GM19099 (cell line): ENCODE results near the gene ANKRD13A.

Source experiments
- POLR2A ChIP-seq: IDR thresholded peaks from 3 replicates; pipeline ENCODE4 v1.6.1; 2011; ENCODE audit warnings: low read depth; ENCODE audit not compliant: insufficient read length; ENCODE audit errors: extremely low read depth

Gene ANKRD13A

DNA sequence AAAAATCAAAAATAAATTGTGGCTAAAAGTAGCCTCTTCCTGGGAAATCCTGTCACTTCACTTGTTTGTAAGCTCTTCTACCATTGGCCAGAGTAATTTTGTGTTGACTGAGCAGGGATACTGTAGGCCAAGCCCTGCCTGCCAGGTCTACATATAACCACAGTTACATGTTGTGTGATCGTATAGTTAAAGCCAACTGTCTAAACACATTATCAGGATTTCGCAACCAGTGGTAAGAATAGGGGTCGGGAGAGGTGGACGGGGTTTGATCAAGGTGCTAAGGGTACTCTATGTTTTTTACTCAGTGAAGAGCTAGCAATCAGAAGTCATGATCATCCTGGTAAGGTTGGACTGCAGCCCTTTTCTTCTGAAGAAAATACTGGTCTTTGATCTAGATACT is 13.4 kb downstream of the ANKRD13A start:
- no peak for TF ChIP-seq POLR2A

DNA sequence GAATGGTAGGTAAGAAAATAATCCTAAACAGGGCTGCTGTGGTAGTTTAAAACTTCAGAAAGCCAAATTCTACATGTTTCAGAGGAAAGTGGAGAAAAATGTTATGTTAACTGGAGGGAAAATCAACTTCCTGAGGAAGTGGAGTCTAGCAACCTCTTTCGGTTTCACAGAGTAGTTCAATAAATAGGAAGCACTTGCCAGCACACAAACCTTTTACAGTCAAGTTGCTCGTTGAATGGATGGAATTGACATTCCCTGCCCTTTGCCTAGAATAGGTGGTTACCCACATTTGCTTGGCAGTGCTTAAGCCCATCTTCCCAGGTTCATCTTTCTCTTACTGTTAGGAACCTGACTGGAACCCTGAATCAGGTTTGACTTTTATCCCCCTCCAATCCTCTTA is 15.9 kb downstream of the ANKRD13A start:
- TF ChIP-seq POLR2A = no peak

DNA sequence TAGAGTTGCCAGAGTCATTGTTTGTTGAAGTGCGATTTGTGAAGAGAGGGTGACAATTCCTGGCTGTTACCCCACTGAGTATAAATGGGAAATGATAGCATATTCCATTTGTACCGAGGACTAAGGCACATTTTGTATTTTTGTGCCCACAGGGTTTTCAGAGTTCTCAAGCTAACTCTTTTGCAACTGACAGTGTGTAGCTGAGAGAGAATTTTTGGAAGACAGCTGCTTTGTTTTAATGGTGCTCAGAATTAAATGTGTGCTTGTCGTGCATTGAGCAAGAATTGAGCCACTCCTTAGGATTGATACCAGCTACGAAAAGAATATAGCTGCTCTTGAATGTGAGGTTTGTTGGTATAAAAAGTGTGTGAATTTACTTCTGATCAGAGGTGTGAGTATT is 21.7 kb downstream of the ANKRD13A start:
- no peak for TF ChIP-seq POLR2A

DNA sequence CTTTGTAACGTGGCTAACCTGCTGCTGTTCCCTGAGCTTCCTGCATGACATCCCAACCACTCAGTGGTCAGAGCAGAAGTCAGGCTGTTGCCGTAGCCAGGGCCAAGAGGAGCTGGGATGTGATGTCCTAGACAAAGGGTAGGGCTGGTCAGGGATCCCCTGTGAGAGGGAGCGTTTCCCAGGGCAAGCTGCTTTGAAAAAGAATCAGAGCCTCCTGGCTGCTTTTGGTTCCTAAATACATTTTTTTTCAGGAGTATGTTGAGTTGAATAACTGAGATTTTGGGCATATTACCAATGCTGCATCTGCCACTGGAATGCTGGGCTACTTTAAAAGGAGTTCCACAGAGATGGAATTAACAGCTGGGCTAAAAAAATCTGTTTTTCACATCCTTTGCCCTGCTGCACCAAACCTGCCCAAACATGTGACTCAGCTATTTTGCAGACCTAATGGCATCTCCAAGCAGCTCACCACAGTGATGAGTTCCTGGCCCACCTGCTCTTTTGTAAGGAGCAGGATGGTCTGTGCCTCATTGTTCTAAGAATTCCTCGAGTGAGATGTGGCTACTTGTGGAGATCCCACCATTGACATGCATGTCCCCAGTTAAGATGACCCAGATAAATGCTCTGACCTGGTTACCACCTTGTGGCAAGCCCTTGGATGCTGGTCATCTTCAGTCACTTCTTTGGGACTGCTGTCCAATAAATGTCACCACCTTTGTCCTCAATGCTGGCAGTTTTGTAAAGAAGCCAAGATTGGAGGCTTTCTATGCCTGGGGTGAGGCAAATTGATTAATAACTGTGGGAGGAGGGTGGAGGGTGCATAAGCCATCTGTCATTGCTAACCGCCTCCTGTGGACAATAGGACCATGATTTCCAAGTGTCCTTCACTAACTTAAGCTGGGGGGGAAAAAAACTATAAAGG is 24.1 kb downstream of the ANKRD13A start:
- TF ChIP-seq POLR2A = no peak

DNA sequence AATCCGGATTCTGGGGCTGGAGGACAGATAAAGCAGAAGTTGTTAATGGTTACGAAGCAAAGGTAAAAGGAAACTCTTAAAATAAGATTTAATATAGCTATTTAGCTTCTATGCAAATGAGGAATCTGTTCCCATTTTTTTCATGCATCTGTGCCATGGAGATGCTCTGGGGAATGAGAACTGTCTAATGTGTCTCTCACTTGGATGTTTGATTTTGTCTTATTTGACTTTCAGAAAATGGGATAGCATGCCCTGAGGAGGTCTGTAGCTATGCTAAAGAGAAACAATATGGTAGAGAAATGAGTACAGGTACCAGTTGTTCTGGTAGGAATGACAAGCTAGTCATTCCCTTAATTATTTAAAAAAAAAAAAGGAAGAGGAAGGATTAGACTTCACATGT is 24.8 kb downstream of the ANKRD13A start:
- TF ChIP-seq POLR2A = no peak

DNA sequence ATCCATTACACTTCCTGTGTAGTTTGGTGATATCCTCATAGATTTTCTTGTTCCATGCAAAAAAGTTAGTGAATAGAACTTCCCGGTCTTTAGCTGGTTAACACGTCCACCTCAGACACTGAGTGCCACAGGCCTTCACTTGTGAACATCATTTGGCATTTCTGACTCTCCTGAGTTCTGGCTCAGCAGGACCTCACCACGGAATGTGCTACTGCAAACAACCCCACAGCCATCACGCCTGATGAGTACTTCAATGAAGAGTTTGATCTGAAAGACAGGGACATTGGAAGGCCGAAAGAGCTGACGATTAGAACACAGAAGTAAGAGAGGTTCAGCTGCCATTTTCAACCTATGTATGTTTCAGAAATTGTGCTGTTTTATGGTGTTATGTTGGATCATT is 29.1 kb downstream of the ANKRD13A start:
- TF ChIP-seq POLR2A = no peak

GRCh38 chr12:110029290-110029815 is 30.1 kb downstream of the ANKRD13A start:
- TF ChIP-seq POLR2A = no peak

DNA sequence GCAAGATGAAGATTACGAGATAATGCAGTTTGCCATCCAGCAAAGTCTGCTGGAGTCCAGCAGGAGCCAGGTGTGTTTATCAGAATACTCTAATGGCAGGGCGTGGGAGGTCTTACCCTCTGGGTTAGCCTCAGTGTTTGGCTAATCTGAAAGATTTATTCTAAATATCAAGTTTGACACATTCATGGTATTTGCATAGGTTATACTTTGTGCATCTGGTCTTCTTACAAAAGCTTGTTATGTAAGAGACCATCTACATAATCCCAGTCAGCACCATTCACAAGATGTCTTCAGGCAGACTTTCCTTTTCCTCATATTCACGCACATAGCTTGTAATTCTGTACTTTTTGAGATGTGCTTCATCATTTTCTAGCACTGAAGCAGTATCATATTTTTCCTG is 34.7 kb downstream of the ANKRD13A start:
- TF ChIP-seq POLR2A = no peak

DNA sequence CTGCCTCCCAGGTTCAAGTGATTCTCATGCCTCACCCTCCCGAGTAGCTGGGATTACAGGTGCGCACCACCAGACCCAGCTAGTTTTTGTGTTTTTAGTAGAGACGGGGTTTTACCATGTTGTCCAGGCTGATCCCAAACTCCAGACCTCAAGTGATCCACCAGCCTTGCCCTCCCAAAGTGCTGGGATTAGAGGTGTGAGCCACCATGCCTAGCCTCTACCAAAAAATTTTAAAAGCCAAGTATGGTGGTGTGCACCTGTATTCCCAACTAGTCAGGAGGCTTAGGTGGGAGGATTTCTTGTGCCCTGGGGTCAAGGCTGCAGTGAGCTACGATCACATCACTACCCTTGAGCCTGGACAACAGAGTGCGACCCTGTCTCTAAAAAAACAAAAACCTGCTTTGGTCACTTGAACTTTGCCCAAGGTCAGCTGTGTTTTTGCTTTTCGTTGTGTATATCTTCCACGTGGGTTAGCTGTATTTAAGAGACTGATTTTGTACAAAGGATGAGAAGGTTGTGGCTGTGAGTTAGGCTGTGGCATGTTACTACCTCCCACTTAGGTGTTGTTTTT is 36.4 kb downstream of the ANKRD13A start:
- TF ChIP-seq POLR2A = no peak

DNA sequence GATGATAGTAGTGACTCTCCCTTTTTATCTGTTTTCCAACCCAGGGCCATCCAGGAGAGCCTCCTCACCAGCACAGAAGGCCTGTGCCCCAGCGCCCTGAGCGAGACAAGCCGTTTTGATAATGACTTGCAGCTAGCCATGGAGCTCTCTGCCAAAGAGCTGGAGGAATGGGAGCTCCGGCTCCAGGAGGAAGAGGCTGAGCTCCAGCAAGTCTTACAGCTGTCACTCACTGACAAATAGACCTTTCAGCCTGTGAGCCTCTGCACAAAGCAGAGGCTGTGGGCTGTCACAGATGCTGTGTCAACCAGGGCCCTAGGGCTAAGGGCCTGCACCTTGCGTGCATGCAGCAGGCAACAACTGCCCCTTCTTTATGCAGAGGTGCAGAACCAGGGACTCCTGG is 38.1 kb downstream of the ANKRD13A start:
- TF ChIP-seq POLR2A = no peak

GRCh38 chr12:110038741-110039084 is 39.5 kb downstream of the ANKRD13A start:
- TF ChIP-seq POLR2A = no peak

DNA sequence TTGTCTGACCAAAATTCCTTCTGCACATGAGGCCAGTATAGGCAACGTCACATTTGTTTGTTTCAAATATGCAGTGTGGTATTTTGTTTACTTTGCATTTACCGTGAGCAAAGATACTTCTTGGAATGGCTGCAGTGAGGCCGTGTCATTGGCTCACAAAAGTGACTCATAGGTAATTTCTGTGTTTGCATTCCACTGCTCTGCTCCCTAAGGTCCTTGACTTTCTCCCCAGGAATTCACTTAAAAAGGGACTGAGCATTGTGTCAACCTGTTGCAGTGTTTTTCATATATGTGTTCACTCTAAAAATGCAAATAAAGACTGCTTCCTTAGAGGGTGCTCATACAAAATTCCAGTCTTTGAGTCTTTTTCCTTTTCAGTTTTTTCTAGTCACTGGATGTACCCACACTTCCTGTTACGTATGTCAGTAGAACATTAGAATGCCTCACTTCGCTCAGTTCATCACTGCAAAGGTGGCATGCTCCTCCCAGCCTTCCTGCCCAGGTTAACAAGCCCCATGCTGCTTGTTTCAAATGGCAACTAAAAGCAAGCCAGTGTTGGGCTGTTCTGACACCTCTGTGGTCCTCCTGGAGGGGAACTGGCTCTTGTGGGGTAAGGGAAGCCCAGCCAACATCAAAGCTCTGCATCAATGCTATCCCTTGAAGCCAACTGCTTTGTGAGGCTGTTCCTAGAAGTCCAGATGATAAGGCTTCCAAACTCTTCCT is 40.0 kb downstream of the ANKRD13A start:
- no peak for TF ChIP-seq POLR2A

DNA sequence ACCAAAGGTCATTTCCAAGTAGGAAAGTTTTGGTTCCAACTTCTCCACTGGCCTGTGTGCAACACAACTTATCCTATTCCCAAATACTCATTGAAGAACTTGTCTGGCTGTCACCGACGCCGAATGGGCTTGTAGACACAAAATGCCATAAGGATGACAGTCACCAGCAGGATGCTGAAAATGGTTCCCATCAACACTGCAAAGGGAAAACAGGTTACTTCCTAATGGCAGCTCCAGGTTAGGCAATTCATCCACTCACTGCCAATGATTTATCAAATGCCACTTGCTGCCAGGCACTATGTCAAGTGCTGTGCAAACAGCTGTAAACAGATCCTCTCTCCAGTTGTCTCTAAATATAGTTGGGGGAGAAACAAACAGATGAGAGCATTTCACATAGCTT is 43.0 kb downstream of the ANKRD13A start:
- no peak for TF ChIP-seq POLR2A

DNA sequence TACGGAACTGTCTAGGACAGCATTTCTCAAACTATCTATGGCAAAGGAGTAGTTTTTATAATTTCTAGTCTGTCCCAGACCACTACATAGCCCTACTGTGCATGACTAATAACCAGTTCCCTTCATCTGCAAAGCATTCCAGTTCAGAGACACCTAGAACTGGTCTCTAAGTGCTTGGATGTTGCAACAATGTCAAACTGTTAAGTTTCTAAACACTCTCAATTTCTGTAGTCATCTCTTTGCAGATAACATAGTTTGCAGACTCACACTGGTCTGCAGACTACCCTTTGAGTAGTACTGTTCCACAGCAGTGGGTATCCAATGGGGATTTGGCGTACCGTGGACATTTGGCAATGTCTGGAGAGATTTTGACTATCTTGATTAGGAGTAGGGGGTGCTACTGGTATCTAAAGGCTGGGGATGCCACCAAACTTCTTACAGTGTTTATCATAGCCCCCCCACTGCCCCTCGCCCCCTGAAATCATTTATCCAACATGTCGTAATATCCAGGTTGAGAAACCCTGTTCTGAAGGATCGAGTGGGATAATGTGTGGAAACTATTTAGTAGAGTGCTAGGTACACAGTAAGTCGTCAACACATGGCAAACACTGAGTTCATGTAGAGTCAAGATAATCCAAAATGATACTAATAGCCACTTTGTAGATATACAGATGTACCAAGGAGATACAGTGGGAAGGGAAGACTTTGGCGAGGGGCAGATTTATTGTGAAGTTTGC is 47.4 kb downstream of the ANKRD13A start:
- no peak for TF ChIP-seq POLR2A
